SK-N-MC (cell line): ENCODE results near the gene TAOK1.

ENCODE experiments used
- EZH2 ChIP-seq: fragments of 200-600 bp; sonication (generic); IDR thresholded peaks from one replicate; pipeline ENCODE4 v1.6.1; 2017; ENCODE audit warnings: antibody characterized with exemption
- FOXP2 ChIP-seq: optimal IDR thresholded peaks from 2 replicates; pipeline ENCODE3; 2011; ENCODE audit warnings: mild to moderate bottlenecking, moderate library complexity; ENCODE audit not compliant: insufficient read depth; ENCODE audit errors: extremely low read length, control extremely low read depth
- POLR2AphosphoS5 ChIP-seq: IDR thresholded peaks from 2 replicates; pipeline ENCODE4 v1.6.1; 2012; ENCODE audit warnings: mild to moderate bottlenecking, low read depth, low read length, borderline replicate concordance

DNA sequence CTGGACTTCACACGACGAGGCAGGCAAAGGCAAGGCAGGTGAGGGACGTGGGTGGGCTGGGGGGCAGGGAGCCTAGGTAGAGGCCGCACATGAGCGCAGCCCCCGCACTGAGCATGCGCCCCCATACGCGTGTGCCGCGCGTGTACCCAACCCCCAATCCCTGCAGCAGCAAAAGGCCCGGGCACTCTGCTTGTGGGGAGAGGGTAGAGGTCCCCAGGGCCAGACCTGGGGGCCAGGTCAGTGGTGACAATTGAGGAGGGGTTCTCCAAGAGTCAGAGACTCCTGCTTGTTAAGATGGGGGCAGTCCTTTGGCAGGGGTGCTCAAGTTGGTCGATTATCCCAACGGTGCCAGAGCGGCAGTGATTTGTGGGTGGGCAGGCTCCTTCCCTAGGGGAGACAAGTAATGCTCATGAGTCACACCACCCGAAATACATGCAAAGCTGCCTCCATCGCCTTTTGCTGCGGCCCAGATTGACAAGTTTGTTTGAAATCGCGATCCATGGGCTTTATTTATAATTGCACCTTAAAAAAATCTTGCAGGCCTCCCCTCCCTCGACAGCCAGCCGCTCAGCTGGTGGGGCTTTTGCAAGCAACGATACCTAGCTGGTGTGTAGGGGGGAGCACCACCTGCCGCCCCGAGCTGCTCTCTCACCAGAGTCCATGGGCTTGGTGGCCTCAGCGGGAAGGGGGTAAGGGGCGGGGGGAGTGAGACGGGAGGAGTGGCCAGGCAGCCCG, 200.4 kb downstream of the TAOK1 start:
- no peak; the same call in 1 of the 2 replicates for TF ChIP-seq POLR2AphosphoS5
- TF ChIP-seq EZH2 = no peak
- no peak for TF ChIP-seq FOXP2
